NB4 (cell line): ENCODE data around the gene DDAH1.

Experiments
- POLR2A ChIP-seq: IDR thresholded peaks from 2 replicates; pipeline ENCODE4 v1.6.1; 2011; ENCODE audit warnings: mild to moderate bottlenecking; ENCODE audit not compliant: insufficient read length; ENCODE audit errors: extremely low read depth
- TF ChIP-seq, protein P1 (sequence below): IDR thresholded peaks from one replicate; pipeline ENCODE4 v1.5.1; 2012; ENCODE audit warnings: low read depth, low read length

DNA sequence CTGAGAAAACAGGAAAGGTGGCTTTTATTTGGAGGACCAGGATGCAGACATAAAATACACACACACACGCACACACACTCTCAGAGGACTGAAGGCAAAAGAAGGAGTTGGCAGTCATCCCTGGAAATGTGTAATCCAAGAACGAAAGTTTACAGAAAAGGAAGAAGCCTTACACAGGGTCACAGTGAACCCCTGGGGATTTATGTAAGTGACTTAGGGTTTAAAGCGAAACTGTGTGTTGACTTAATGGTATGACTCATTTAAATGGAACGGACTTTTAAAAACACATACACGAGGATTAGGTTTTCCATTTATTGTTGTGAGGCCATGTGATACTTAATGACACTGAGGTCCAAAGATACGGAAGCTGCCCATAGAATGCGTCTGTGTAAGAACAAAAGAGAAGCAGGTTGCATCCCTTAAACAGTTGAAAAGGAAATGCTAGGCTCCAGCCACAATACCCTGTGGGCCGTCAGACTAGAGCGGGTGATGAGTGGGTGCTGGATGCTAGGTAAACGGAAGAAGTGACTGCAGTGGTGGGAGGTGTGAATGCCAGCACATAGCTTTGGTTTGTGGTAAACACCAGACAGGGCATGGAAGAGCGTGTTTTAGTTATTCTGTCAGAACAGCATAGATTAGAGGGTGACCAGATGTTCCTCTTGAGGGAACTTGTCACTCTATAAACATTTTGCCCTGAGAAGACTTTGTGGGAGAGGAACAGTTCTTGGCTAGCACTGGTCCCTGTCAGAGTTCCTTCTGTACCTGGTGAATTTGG is 166.9 kb downstream of the DDAH1 start:
- TF ChIP-seq, protein P1, sequence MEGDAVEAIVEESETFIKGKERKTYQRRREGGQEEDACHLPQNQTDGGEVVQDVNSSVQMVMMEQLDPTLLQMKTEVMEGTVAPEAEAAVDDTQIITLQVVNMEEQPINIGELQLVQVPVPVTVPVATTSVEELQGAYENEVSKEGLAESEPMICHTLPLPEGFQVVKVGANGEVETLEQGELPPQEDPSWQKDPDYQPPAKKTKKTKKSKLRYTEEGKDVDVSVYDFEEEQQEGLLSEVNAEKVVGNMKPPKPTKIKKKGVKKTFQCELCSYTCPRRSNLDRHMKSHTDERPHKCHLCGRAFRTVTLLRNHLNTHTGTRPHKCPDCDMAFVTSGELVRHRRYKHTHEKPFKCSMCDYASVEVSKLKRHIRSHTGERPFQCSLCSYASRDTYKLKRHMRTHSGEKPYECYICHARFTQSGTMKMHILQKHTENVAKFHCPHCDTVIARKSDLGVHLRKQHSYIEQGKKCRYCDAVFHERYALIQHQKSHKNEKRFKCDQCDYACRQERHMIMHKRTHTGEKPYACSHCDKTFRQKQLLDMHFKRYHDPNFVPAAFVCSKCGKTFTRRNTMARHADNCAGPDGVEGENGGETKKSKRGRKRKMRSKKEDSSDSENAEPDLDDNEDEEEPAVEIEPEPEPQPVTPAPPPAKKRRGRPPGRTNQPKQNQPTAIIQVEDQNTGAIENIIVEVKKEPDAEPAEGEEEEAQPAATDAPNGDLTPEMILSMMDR = no peak
- no peak for TF ChIP-seq POLR2A
